Urothelium cell line (cell line): ENCODE results near the gene ARHGAP22.

ENCODE experiments used
- DNase-seq: peaks from one replicate; pipeline ENCODE4 v3.0.0; 2011; ENCODE audit warnings: low spot score, mixed read lengths
- FAIRE-seq: peaks from 2 replicates; lab custom pipeline; 2011; peaks lifted over from hg19 to GRCh38; lab: Jason Lieb, UNC

The ARHGAP22 gene

DNA sequence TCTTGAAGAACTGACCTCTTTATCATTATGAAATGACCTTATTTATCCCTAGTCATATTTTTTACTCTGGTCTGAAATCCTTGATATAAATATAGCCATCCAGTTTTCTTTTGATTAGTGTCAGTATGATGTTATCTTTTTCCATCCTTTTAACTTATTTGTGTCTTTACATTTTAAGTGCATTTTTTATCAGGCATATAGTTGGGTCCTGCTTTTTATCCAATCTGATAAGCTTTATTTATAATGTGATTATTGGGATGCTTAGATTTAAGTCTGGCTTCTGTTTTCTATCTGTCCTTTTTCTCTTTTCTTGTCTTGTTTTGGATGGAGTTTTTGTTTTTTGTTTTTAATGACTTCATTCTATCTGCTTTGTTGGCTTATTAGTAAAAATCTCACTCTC is 119.2 kb downstream of the ARHGAP22 start:
- FAIRE-seq (no peak), DNase-seq (no peak)

DNA sequence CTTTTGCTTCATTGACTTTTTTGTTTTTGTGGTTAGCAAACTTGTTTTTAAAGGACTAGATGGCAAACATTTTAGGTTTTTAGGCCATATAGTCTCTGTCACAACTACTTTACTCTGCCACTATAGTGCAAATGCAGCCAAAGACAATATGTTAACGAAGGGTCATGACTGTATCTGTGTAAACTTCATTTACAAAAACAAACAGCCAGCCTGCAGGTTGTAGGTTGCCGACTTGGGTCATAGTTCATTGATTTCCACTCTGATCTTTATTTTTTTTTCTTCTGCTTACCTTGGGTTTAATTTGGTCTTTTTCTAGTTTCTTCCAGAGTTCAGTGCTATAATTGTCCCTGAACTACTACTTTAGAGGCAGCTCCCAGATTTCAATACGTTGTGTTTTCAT is 120.0 kb downstream of the ARHGAP22 start:
- DNase-seq (no peak), FAIRE-seq (no peak)

DNA sequence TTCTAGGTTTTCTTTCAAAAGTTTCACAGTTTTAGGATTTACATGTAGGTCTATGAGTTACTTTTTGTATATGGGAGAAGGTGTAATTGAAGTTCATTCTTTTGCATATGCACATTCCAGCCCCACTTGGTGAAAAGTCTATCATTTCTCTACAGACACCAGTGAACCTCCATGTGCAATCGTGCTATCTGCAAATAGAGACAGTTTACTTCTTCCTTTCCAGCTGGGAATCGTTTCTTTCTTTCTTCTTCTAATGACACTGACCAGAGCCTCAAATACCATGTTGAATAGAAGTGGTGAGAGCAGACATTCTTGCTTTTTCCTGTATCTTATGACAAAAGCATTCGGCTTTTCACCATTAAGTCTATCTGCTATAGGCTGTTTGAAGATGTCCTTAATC is 122.7 kb downstream of the ARHGAP22 start:
- peak; percentile 37 for FAIRE-seq
- DNase-seq = no peak

DNA sequence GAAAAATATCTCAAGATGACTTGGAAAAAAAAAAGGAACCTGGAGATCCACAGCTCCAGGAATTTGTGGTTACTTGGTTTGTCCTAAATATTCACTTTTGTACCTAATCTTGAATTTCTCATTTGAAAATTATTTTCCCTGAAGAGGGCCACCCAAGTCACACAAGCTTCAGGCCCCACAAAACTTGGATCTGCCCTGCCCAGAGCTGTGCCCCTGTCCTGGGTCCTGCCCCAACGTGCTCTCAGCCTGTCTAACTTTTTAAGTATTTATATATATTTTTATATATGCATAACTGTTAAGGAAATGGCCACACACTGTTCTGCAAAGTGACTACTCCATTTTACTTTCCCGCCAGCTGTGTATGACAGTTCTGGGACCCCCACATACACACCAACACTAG is 123.5 kb downstream of the ARHGAP22 start:
- FAIRE-seq = no peak
- DNase-seq = no peak

DNA sequence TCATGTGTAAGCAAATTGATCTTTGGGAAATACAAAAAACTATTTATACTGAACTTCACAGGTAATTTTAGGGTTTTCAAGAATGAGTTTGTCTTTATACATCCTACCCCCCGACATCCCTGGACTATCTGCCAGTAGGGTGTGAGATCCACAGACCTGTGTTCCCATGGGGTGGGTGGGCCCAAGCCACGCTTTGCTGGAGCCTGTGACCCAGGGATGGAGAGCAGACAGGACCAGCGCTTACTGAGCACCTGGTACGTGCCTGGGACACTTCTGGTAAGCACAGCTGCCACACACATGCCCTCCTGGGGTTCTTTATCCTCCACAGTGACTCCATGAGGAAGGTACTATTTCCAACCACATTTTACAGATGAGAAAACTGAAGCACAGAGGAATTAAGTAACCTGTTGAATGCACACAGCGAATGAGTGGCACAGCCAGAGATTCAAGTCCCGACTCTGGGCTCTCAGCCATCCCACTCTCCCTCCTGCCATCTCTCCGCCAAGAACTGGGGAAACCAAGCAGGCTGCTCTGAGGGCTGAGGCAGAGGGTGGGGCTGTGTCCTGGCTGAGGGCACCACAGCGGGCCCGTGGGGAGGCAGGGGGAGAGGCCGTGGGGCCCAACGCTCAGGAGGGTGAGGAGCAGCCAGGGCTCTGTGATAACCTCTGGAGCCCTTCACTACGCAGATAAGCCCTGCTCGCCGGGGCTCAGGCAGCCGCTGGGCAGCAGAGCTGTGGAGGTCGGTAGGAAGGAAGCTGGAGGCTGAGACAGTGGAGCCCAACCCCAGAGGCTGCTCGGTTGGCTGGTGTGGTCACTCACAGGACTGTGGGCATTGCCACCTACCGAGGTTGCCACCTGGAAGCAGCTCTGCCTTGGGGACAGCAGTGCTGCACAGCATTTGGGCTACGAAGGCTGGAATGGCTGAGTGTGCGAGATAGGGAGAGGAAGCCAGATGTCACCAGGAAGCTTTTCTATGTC is 124.2 kb downstream of the ARHGAP22 start:
- DNase-seq = no peak
- FAIRE-seq = peak; percentile 17

DNA sequence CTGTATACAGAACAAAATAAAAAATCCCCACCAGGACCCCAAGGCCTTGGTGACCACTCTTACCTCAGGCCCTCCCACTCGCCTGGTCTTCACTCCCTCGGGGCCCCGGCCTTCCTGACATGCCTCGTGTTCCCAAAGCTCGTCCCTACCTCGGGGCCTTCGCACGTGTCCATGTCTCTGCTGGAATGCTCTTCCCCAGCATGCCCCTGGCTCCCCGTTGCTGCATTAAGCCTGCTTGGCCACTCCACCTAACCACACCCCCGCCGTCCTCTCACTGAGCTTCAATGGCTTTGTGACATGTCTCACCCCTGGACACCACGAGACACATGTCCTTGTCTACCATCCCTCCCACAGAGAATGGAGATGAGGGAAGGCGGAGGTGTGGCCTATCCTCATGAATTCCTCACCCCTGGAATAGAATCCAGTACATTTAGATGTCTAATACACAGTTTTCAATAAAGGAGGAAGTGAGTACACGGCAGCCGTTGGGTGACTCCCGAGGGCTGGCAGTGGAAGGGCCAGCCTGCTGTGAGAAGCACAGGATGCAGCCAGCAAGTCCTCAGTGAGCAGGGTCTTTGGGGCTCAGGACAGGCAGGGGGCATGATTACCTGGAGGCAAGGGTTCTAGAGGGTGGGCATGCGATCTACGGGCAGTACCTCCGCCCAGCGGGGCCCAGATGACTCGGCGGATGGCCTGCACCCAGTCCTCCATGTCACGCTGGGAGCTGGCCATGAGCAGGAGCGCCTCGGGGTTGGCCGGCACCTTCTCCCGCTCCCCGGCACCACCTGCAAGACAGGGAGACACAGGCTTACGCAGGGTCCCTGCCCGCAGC is 125.7 kb downstream of the ARHGAP22 start:
- no peak for DNase-seq
- FAIRE-seq = no peak

DNA sequence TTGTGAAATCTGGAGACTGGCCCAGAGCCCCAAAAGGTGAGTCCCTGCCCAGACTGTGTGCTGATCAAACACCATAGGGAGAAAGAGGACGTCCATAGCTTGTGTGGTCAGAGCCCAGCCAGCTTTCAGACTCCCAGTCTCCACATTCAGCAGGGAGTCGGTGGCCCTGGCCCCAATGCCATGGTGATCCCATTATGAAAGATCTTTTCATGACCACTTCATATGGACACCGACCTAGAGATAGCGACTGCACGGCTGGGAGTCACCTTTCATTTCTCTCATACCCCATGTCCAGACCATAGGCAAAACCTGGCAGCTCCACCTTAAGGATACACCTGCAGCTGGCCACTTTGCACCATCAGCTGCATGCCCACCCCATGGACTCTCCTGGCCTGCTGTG is 126.4 kb downstream of the ARHGAP22 start:
- DNase-seq (no peak), FAIRE-seq (no peak)

DNA sequence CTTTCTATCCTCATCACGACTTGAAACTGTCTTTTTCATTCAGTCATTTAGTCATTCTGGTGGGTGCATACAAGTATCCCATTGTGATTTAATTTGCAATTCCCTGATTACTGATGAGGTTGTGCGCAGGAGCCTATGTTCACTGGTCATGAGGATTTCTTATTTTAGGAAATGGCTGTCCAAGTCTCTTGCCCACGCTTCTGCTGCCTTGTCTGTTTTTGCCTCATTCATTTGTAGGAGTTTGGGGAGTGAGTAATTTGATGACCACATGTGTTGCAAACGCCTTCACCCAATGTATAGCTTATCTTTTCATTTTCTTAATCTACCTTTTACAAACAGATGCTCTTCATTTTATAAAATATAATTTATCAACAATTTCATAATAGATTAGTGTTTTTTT is 127.3 kb downstream of the ARHGAP22 start:
- FAIRE-seq (no peak), DNase-seq (no peak)

DNA sequence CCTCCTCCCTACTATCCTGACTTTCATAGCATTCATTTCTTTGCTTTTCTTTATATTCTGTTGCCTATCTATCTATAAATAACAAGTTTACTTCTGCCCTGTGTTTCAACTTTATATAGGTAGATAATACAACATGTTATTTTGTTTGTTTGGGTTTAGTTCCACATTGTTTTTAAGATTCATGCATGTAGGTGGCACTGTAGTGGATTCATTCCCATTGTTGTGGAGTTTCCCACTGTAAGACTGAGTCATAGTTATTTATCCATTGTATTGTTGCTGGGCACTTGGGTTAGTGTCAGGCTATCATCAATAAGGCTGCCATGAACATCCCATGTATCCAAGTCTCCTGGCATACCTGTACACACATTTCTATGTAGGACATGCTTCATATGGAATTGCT is 127.7 kb downstream of the ARHGAP22 start:
- DNase-seq (no peak), FAIRE-seq (no peak)

DNA sequence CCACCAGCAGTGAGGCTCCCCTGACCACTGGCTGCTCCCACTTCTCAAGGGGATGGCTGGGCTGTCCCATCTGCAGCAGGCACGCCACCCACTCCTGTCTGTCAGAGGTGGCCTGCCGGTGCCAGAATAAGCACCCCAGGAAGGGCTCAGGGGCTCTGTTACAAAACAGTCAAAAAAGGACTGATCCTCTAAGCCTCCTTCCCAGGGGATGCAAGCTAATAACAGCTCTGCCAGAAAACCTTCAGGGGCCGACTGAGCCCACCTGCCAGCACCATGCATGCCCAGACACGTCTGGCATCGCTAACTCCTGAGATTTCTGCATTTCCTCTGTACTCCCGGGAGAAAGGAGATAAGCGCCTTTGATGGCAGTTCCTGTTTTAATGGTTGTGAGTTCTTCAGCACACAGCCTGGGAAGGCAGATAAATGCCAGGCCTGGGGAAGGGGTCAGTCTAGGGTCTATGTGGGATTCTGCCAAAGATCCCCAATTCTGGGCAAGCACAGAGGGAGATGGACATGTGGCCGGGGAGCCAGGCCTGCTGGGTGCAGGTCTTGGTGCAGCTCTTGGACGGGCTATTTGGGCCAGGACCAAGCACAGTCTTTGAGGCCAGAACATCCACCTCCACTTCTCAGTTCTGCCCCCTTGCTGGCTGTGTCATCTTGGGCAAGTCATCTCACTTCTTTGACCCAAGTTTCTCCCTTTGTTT is 128.4 kb downstream of the ARHGAP22 start:
- FAIRE-seq (no peak), DNase-seq (no peak)

DNA sequence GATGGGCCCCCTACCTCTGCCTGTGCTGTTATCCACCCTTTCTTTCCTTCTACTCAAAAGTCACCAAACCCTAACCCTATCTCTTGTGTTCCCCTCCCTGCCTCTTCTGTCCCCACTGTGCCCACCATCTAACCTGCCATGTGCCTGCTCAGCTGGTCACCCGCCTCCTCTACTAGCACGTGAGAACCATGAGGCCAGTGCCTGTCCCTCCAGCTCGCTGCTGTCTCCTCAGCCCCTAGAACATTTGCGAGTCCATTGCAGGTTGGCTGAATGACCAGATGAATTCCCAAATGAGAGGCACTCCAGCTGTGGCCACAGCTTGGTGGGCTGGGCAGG is 129.0 kb downstream of the ARHGAP22 start:
- no peak for DNase-seq
- FAIRE-seq = peak; percentile 35

DNA sequence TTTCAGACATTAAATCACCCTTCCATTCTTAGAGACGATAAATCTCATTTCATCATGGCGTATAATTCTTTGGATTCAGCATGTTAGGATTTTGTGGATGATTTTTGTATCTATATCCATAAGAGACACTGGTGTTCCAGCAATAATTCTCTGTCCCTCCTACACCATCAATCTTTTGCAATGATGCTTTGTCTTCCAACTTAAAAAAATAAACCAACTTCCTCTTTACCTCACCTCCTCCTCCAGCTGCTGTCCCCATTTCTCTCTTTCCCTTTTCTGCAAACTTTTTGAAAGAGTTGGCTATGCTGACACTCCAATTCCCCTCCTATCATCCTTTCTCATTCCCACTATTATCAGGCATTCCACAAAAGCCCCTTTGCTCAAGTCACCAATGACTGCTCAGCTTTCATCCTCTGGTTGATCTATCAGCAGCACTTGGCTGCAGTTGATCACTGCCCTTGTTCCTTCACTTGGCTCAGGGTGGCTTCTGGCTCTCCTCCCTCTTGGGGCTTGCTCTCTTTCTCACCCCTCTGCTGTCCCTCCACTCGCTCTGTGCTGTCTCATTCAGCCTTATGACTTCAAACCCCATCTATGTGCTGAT is 130.0 kb downstream of the ARHGAP22 start:
- DNase-seq = no peak
- no peak for FAIRE-seq

DNA sequence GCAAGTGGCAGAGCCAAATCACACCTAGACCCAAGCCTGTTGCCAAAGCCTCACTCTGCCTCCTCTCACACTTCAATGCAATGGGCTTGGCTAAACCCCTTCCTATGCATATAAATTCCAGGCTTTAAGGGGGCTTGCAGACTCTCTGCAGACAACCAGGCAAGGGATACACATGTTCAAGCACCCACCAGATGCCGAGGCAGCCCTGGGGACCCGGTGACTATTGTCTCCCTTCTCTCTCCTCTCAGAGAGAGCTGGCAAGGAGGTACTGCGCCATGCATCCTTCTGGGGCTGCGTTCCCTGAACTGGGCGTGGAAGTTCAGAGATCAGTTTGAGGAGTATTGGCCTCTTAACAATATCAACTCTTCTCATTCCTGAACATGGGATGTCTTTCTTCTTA is 131.2 kb downstream of the ARHGAP22 start:
- FAIRE-seq (no peak), DNase-seq (no peak)

DNA sequence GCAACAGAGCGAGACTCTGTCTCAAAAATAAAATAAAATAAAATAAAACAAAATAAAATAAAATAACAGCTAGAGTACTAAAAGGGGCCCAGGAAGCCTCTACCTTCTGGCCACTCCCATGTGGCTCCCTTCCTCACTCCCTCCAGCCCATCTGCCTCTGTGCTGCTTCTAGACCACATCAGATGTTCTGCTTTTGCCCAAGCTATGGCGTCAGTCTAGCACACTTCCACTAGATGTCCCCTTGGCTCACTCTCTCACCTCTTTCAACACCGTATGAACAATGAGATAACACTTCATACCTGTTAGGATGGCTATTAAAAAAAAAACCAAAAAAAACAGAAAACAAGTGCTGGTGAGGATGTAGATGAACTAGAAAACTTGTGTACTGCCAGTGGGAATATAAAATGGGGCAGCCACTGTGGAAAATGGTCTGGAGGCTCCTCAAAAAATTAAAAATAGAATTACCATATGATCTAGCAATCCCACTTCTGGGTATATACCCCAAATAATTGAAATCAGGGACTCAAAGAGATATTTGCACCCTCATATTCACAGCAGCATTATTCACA is 132.3 kb downstream of the ARHGAP22 start:
- no peak for DNase-seq
- no peak for FAIRE-seq

DNA sequence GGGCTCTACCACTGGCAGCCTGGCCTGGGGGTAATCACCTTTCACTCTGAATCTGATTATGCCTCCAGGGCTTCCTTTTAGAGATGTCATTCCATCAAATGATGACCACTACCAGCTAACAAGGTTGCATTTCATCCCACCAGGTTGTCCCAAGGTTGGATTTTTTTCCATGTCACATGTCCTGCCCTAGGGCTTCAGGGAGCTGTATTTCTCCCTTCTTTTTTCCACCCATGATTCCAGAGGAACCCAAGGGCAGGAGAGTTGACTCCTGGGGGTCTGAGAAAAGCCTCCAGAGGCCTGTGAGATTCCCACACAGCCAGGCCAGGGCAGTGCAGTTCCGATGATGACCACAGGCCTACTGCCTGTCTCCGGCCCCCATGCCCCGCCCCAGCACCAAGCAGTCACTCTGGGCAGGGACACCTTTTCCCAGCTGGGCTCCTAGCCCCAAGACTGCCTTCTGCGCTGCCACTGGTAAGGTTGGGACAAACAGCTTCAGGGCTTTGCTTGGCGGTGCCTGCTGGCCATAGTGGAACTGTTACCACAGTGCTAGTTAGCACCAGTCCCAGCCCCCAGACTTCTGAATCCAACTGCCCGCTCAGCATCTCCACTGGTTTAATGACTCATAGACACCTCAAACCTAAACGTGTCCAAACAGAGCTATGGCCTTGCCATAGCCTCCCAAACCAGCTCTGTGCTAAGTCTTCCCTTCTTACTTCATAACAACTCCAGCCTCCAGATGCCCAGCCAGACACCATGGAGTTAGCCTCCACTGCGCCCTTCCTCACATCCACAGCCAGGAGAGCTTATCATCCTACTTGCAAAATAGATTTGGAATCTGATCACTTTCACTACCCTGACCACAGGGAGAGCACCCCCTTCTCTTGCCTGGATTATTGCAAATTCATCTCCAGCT is 133.7 kb downstream of the ARHGAP22 start:
- DNase-seq (no peak), FAIRE-seq (no peak)

DNA sequence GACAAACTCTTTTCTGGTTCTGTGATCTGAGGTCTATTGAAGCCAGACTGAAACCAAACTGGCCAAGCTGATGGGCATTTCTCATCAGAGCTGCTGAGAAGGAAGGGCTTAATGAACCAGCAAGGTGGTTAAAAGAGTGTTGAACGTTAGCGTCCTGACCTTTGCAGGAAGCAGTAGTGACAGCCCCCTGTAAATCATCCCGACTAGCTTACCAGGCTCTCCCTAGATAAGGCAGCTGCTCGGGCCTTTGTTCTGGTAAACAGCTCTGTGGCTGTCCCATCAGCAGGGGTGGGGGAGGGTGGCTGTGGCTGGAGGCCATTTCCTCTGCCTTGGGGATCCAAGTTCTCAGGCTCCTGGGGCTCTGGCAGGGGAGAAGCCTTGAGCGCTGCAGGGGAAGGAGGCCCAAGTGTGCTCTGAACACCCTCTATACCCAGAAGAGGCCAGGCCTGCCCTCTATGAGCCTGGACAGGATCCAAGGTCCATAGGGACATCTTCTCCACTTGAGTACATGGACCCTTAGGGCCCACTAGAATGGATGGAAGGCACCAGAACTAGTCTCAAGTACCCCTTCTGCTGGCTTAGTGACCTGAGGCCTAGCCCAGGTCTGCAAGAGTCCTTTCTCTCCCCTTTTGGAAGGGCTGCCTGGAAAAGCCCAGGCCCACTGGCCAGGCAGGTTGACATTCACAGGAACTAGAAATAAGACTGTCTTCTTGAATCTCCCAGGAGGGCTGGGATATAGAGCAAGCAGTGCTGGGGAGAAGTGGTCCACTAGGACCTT is 134.6 kb downstream of the ARHGAP22 start:
- DNase-seq (no peak), FAIRE-seq (no peak)

DNA sequence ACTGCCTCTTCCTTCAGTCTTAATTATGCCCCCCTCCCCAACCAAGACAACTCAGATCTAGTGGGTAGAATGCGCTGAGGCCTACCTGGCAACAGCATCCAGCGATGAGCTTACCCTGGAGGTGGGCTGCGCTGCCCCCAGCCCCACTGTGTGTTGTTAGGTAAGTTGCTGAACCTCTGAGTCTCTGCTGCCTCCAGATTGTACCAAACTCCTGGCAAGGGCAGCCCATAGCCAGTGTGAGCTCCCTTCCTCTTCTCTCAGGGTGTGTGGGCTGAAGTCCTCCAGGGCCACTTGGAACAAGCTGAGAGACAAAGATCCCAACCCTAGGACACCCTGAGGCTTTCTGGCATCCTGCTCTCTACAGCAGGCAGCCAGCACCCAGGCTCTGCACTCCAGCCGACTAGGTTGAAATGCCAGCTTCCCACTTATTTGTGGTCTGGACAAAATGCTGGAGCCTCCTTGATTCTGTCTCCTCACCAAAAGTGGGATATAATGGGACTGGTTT is 135.3 kb downstream of the ARHGAP22 start:
- FAIRE-seq = peak; percentile 37
- no peak for DNase-seq

DNA sequence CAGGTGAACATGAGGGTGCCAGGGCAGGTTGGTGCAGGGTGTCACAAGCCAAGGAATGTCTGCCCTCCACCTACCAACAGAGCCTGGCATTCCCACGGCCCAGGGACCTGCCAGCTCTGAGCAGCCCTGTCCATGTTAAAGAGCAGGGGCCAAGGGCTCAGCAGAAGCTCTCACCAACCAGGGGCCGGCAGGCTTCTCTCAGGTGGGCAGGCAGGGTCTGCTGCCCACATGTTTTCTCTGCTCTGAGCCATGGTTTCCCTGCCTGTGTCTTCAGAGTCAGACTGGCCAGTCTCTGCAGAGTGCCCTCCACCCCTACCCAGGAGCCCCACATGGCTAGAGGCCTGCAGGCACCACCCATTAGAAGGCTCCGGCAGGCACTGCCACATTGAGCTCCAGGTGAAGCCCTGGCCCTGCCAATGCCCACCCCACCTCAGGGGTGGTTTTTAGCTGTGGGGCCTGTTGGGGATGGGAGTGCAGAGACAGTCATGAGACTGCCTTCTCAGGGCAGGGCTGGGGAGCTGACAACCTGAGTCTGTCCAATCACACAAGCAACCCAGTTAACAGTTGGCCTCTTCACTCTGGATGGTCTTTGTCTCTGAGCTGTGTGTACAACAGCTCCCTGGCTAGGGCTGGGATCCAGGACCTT is 135.9 kb downstream of the ARHGAP22 start:
- no peak for DNase-seq
- FAIRE-seq = no peak
